ENCODE measurements around the gene GON4L. TPM values are rescaled to one million over a fixed set of nuclear protein-coding genes. Genes with fewer than 3 reads are reported as not detected.
"Not testable (repeated sequence)": the region's sequence is repeated elsewhere in the genome, so short reads cannot be mapped to it uniquely, and the experiment has no call there.

The GON4L gene
- total RNA-seq, 1 donor from 2014 or later = 89.5 TPM

- intact Hi-C loops (cut with micrococcal nuclease) = no loop called here
These were observed 41.9 kb upstream of the GON4L start for GRCh38 chr1:155898888-155899287.

GRCh38 chr1:155897746-155898145 lies 40.7 kb upstream of the GON4L start:
- TF ChIP-seq CTCF (IDR thresholded peaks at IDR 0.05) = no peak
- ChIA-PET POLR2A (interaction anchor here (0.6 kb wide), 1 partner anchor 812 kb away, joined by 3 read pairs; no protein-coding TSS in a partner anchor), CTCF (no interaction called here)
- ATAC-seq (ENCODE audit: low read depth) (no peak), DNase-seq (no peak)
- no peak overlapping the region for H3K27ac Mint-ChIP-seq
- H3K9me3 Mint-ChIP-seq = no peaks in the 10 kb centered on the region
- no peaks in the 10 kb centered on the region for H3K27me3 Mint-ChIP-seq
- no peak overlapping the region for H3K4me3 Mint-ChIP-seq
- H3K4me1 Mint-ChIP-seq = no peaks in the 10 kb centered on the region
- peaks cover 45% of the 10 kb centered on the region for H3K36me3 Mint-ChIP-seq (ENCODE audit: low read depth)
- intact Hi-C loops (cut with micrococcal nuclease) = no loop called here

More at GRCh38 chr1:155898888-155899287, 41.9 kb upstream of the GON4L start:
- Mint-ChIP-seq H3K27ac (no peak overlapping the region), H3K9me3 (no peaks in the 10 kb centered on the region), H3K27me3 (no peaks in the 10 kb centered on the region), H3K36me3 (ENCODE audit: low read depth) (peaks cover 50% of the 10 kb centered on the region), H3K4me3 (no peak overlapping the region), H3K4me1 (no peaks in the 10 kb centered on the region)
- no peak for ATAC-seq (ENCODE audit: low read depth)
- POLR2A ChIA-PET = no interaction called here
- no peak for DNase-seq
- no peak for TF ChIP-seq CTCF (IDR thresholded peaks at IDR 0.05)
- CTCF ChIA-PET = interaction anchor here (0.6 kb wide), 1 partner anchor 359 kb away, joined by 3 read pairs; no protein-coding TSS in a partner anchor

GRCh38 chr1:155896476-155896875 lies 39.5 kb upstream of the GON4L start:
- DNase-seq; CTCF ChIA-PET; H3K9me3 Mint-ChIP-seq; intact Hi-C loops (cut with micrococcal nuclease); H3K4me1 Mint-ChIP-seq; POLR2A ChIA-PET; H3K27me3 Mint-ChIP-seq; H3K27ac Mint-ChIP-seq; H3K4me3 Mint-ChIP-seq; ATAC-seq (ENCODE audit: low read depth): not testable (repeated sequence)
- peaks cover 40% of the 10 kb centered on the region for H3K36me3 Mint-ChIP-seq (ENCODE audit: low read depth)

- ATAC-seq (ENCODE audit: low read depth); H3K27ac Mint-ChIP-seq; H3K4me3 Mint-ChIP-seq; H3K27me3 Mint-ChIP-seq; H3K9me3 Mint-ChIP-seq; DNase-seq; H3K4me1 Mint-ChIP-seq; intact Hi-C loops (cut with micrococcal nuclease): not testable (repeated sequence)
- ChIA-PET POLR2A (interaction anchor here (0.7 kb wide), 1 partner anchor 11 kb away, joined by 3 read pairs; no protein-coding TSS in a partner anchor), CTCF (interaction anchor here (0.7 kb wide), 1 partner anchor 407 kb away, joined by 3 read pairs; no protein-coding TSS in a partner anchor)
- H3K36me3 Mint-ChIP-seq (ENCODE audit: low read depth) = peaks cover 33% of the 10 kb centered on the region
These were observed 38.6 kb upstream of the GON4L start for GRCh38 chr1:155895617-155896016.

- TF ChIP-seq CTCF (IDR thresholded peaks at IDR 0.05) = no peak
- no peak overlapping the region for H3K4me3 Mint-ChIP-seq
- no peak for DNase-seq
These were observed 36.6 kb upstream of the GON4L start for GRCh38 chr1:155893389-155894142.

DNA sequence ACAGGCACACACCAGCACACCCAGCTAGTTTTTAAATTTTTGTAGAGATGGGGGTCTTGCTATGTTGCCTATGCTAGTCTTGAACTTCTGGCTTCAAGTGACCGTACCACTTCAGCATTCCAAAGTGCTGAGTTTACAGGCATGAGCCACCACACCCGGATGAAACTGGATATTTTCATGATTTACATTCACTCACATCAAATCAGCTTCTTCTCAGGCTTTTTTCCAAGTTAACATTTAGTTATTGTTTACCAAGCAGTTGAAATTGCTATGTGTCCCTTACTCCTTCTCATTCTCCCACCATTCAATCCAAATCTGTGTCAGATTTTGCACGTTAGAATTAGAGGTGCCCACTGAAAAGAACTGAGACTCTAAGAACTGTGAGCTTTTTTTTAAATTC lies 35.8 kb upstream of the GON4L start:
- H3K4me3 Mint-ChIP-seq = no peak overlapping the region
- H3K27ac Mint-ChIP-seq = no peak overlapping the region
- POLR2A ChIA-PET = no interaction called here
- no peak for DNase-seq
- no peak for ATAC-seq (ENCODE audit: low read depth)
- H3K9me3 Mint-ChIP-seq = no peaks in the 10 kb centered on the region
- CTCF ChIA-PET = no interaction called here
- peaks cover 9% of the 10 kb centered on the region for H3K36me3 Mint-ChIP-seq (ENCODE audit: low read depth)
- H3K27me3 Mint-ChIP-seq = no peaks in the 10 kb centered on the region
- TF ChIP-seq CTCF (IDR thresholded peaks at IDR 0.05) = no peak
- H3K4me1 Mint-ChIP-seq = no peaks in the 10 kb centered on the region
- intact Hi-C loops (cut with micrococcal nuclease) = no loop called here

More at GRCh38 chr1:155893389-155894142, 36.6 kb upstream of the GON4L start:
- Mint-ChIP-seq H3K36me3 (ENCODE audit: low read depth) (peaks cover 13% of the 10 kb centered on the region), H3K4me1 (no peaks in the 10 kb centered on the region), H3K27ac (no peak overlapping the region), H3K27me3 (no peaks in the 10 kb centered on the region), H3K9me3 (no peaks in the 10 kb centered on the region)
- no peak for ATAC-seq (ENCODE audit: low read depth)
- intact Hi-C loops (cut with micrococcal nuclease) = no loop called here
- CTCF ChIA-PET = interaction anchor here (1.1 kb wide), 1 partner anchor 25 kb away, joined by 3 read pairs; no protein-coding TSS in a partner anchor
- POLR2A ChIA-PET = interaction anchor here (0.6 to 0.9 kb wide), 2 partner anchors 35 to 38 kb away, joined by 3 to 8 read pairs; no protein-coding TSS in a partner anchor

Measured in activated B cell treated with CpG ODN at 0.5 μM for 24 hours (primary cell).